Measurements from ENCODE around the gene WNK1. TPM values are rescaled to one million over a fixed set of nuclear protein-coding genes. Genes with fewer than 3 reads are reported as not detected.

Gene WNK1
- total RNA-seq, 2 experiments from 2014 or later = 84.1 to 131 TPM

DNA sequence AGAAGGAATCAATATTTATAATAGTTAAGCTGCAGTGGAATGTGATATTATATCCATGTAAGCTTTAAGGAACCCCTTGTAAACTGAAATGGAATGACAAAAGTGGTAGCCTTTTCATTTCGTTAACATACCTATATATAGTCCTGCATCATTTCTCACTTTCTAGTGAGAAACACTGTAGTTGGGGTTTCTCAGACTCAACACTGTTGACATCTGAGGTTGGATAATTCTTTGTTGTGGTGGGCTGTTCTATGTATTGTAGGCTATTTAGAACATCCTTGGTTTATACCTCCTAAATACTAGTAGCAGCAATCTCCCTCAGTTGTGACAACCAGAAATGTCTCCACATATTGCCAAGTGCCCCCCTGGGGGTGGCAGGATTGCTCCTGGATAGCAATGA, 118.0 kb downstream of the WNK1 start:
- H3K4me1 ChIP-seq (ENCODE audit: insufficient read depth, low read length, poor library complexity, severe bottlenecking) = no peaks in the 10 kb centered on the region
- no peak for DNase-seq (ENCODE audit: low spot score)
- H3K27ac ChIP-seq (ENCODE audit: low read depth, low read length, poor library complexity, severe bottlenecking) = no peak overlapping the region
- H3K9me3 ChIP-seq (ENCODE audit: low read length) = no peaks in the 10 kb centered on the region
- no peaks in the 10 kb centered on the region for H4K20me1 ChIP-seq (ENCODE audit: insufficient read depth, low read length)
- ChIA-PET CTCF (ENCODE audit: unreplicated experiment) (no interaction called here), POLR2A (no interaction called here)
- H3K79me2 ChIP-seq (ENCODE audit: insufficient read depth, low read depth, low read length) = no peaks in the 10 kb centered on the region
- no TSS peak for BruUV-seq (replicated peaks)
- intact Hi-C loops (cut with micrococcal nuclease; ENCODE audit: unreplicated experiment) = no loop called here
- TF ChIP-seq EZH2phosphoT487 (IDR thresholded peaks at IDR 0.05; ENCODE audit: borderline replicate concordance, low read depth, low read length) (no peak), CTCF (conservative IDR thresholded peaks at IDR 0.05; ENCODE audit: low read length) (no peak)
- no peak overlapping the region for H3K4me3 ChIP-seq (ENCODE audit: low read depth, low read length, poor library complexity, severe bottlenecking)
- peaks cover 65% of the 10 kb centered on the region for H3K36me3 ChIP-seq (ENCODE audit: insufficient read depth, low read length)
- no peak overlapping the region for H3K4me2 ChIP-seq (ENCODE audit: low read length)
- no peaks in the 10 kb centered on the region for H3K9me2 ChIP-seq (ENCODE audit: insufficient read depth, low read length)
- no peak overlapping the region for H2AFZ ChIP-seq (ENCODE audit: low read length)

DNA sequence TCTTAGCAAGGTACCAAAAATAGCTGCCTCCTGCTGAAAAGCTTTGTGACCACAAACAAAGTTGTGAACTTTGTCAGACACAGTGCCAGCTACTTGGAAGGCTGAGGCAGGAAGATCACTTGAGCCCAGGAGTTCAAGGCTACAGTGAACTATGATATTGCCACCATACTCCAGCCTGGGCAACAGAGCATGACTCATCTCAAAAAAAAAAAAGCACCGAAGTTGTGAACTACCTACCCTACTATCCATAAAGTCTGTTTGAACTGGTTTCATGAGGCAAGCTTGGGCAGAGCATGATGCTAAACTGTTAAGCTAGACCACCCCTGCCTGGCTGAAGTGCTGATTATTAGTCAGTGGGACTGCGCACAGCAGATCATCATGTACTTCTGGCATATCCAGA, 121.6 kb downstream of the WNK1 start:
- intact Hi-C loops (cut with micrococcal nuclease; ENCODE audit: unreplicated experiment) = no loop called here
- H3K9me3 ChIP-seq (ENCODE audit: low read length) = no peaks in the 10 kb centered on the region
- H3K27ac ChIP-seq (ENCODE audit: low read depth, low read length, poor library complexity, severe bottlenecking) = no peak overlapping the region

More for the DNA sequence above, 121.6 kb downstream of the WNK1 start:
- CTCF ChIA-PET (ENCODE audit: unreplicated experiment) = no interaction called here
- no peak for DNase-seq (ENCODE audit: low spot score)
- TF ChIP-seq CTCF (conservative IDR thresholded peaks at IDR 0.05; ENCODE audit: low read length) = no peak
- TF ChIP-seq EZH2phosphoT487 (IDR thresholded peaks at IDR 0.05; ENCODE audit: borderline replicate concordance, low read depth, low read length) = no peak
- Histone ChIP-seq H4K20me1 (ENCODE audit: insufficient read depth, low read length) (no peaks in the 10 kb centered on the region), H3K9me2 (ENCODE audit: insufficient read depth, low read length) (no peaks in the 10 kb centered on the region), H3K4me3 (ENCODE audit: low read depth, low read length, poor library complexity, severe bottlenecking) (no peak overlapping the region), H2AFZ (ENCODE audit: low read length) (no peak overlapping the region), H3K36me3 (ENCODE audit: insufficient read depth, low read length) (peaks cover 55% of the 10 kb centered on the region), H3K4me1 (ENCODE audit: insufficient read depth, low read length, poor library complexity, severe bottlenecking) (no peaks in the 10 kb centered on the region), H3K79me2 (ENCODE audit: insufficient read depth, low read depth, low read length) (no peaks in the 10 kb centered on the region), H3K4me2 (ENCODE audit: low read length) (no peak overlapping the region)
- BruUV-seq (replicated peaks) = no TSS peak
- POLR2A ChIA-PET = interaction anchor here (0.8 to 1.3 kb wide), 4 partner anchors 10 to 16 kb away, joined by 3 to 4 read pairs (median 3); no protein-coding TSS in a partner anchor
